Caco-2 (cell line): ENCODE measurements around the gene TFE3. TPM values are rescaled to one million over a fixed set of nuclear protein-coding genes. Genes with fewer than 3 reads are reported as not detected.

Experiments
- BruUV-seq: library from RNA; stranded (reverse); fragments of 400-500 nt; replicated peaks from 2 replicates; lab custom pipeline; 2021; lab: Mats Ljungman, UMichigan
- CTCF ChIA-PET: fragments of 300-600 bp; sonication (Branson Sonifier 250); formaldehyde crosslinking; loops from one replicate; lab custom pipeline; 2022; ENCODE audit warnings: antibody characterized with exemption; lab: Charles Lee
- POLR2A ChIA-PET: fragments of 300-600 bp; sonication (Branson Sonifier 250); formaldehyde crosslinking; loops from one replicate; lab custom pipeline; 2022; ENCODE audit warnings: antibody characterized with exemption; lab: Charles Lee
- DNase-seq, 2 experiments: peaks; one replicate each; pipeline versions ENCODE4 v3.0.0 to v3.0.0-alpha.2; 2020 to 2022
- H3K27me3 ChIP-seq: replicated peaks from 2 replicates; pipeline ENCODE4 v1.6.0; 2011; ENCODE audit warnings: low read length; ENCODE audit not compliant: control insufficient read depth, insufficient read depth
- H3K36me3 ChIP-seq: 2 replicates; pipeline ENCODE4 v1.5.1; 2011; ENCODE audit warnings: low read length; ENCODE audit not compliant: control insufficient read depth, insufficient read depth
- H3K4me1 ChIP-seq: fragments of 250-450 bp; sonication (Bioruptor Pico); 2 replicates; pipeline ENCODE4 v1.5.1; 2020; ENCODE audit warnings: mild to moderate bottlenecking
- H3K4me3 ChIP-seq: 2 replicates; pipeline ENCODE4 v1.5.1; 2011; ENCODE audit warnings: low read depth, mild to moderate bottlenecking, control low read depth, low read length
- H3K9me3 ChIP-seq: fragments of 250-450 bp; sonication (Bioruptor Pico); 2 replicates; pipeline ENCODE4 v1.5.1; 2020; ENCODE audit warnings: mild to moderate bottlenecking, moderate library complexity
- H3K27ac Mint-ChIP-seq: one replicate; pipeline ENCODE4 v1.8.0; 2022; ENCODE audit warnings: mixed read lengths; ENCODE audit not compliant: unreplicated experiment
- H3K27me3 Mint-ChIP-seq: one replicate; pipeline ENCODE4 v1.8.0; 2022; ENCODE audit warnings: mixed read lengths; ENCODE audit not compliant: insufficient read depth, unreplicated experiment
- H3K36me3 Mint-ChIP-seq: one replicate; pipeline ENCODE4 v1.8.0; 2022; ENCODE audit warnings: mild to moderate bottlenecking, mixed read lengths; ENCODE audit not compliant: insufficient read depth, unreplicated experiment
- H3K4me1 Mint-ChIP-seq: one replicate; pipeline ENCODE4 v1.8.0; 2022; ENCODE audit warnings: low read depth, mixed read lengths; ENCODE audit not compliant: unreplicated experiment
- H3K4me3 Mint-ChIP-seq: one replicate; pipeline ENCODE4 v1.8.0; 2022; ENCODE audit warnings: mild to moderate bottlenecking, moderate library complexity, mixed read lengths; ENCODE audit not compliant: unreplicated experiment
- H3K9me3 Mint-ChIP-seq: one replicate; pipeline ENCODE4 v1.8.0; 2022; ENCODE audit warnings: mixed read lengths; ENCODE audit not compliant: unreplicated experiment
- intact Hi-C: fragments of 100-400 bp; cut with micrococcal nuclease; formaldehyde crosslinking; loops from one replicate; pipeline ENCODE4 v1.10.0; 2022; ENCODE audit not compliant: unreplicated experiment
- total RNA-seq: library from RNA; stranded (reverse); gene quantifications from 2 replicates; pipeline ENCODE4 v1.2.3, GENCODE V29; 2022
- TF ChIP-seq, protein P1 (sequence below), 2 experiments: fragments of 200-600 bp in 1 of 2; IDR thresholded peaks; 1 replicate in 1 of 2; 2 replicates in 1 of 2; pipeline versions ENCODE4 v1.5.1 to v1.8.0; 2011 to 2022; ENCODE audit warnings: antibody characterized with exemption in 1 of 2, control low read depth in 1 of 2, inconsistent platforms in 1 of 2, low read depth in 1 of 2, low read length in 1 of 2, mild to moderate bottlenecking in 1 of 2, moderate library complexity in 1 of 2; ENCODE audit not compliant: insufficient read depth in 1 of 2, severe bottlenecking in 1 of 2, unreplicated experiment in 1 of 2

Gene TFE3
- total RNA-seq, 1 experiment from 2014 or later: 32.0 TPM

- H3K27ac Mint-ChIP-seq: no peak overlapping the region
- H3K27me3 ChIP-seq: no peaks in the 10 kb centered on the region
- no peaks in the 10 kb centered on the region for H3K9me3 ChIP-seq
- BruUV-seq: no TSS peak
- no peaks in the 10 kb centered on the region for H3K9me3 Mint-ChIP-seq
- H3K4me1 ChIP-seq: no peaks in the 10 kb centered on the region
- intact Hi-C loops: no loop called here
- peaks cover 17% of the 10 kb centered on the region for H3K36me3 Mint-ChIP-seq
- no peak overlapping the region for H3K4me3 ChIP-seq
- no peaks in the 10 kb centered on the region for H3K27me3 Mint-ChIP-seq
- TF ChIP-seq, protein P1, sequence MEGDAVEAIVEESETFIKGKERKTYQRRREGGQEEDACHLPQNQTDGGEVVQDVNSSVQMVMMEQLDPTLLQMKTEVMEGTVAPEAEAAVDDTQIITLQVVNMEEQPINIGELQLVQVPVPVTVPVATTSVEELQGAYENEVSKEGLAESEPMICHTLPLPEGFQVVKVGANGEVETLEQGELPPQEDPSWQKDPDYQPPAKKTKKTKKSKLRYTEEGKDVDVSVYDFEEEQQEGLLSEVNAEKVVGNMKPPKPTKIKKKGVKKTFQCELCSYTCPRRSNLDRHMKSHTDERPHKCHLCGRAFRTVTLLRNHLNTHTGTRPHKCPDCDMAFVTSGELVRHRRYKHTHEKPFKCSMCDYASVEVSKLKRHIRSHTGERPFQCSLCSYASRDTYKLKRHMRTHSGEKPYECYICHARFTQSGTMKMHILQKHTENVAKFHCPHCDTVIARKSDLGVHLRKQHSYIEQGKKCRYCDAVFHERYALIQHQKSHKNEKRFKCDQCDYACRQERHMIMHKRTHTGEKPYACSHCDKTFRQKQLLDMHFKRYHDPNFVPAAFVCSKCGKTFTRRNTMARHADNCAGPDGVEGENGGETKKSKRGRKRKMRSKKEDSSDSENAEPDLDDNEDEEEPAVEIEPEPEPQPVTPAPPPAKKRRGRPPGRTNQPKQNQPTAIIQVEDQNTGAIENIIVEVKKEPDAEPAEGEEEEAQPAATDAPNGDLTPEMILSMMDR (IDR thresholded peaks at IDR 0.05; ENCODE audit: insufficient read depth in 1 of 2, low read depth in 1 of 2, low read length in 1 of 2, severe bottlenecking in 1 of 2, unreplicated experiment in 1 of 2): no peak
- no peaks in the 10 kb centered on the region for H3K4me1 Mint-ChIP-seq
- no peak for DNase-seq
- H3K4me3 Mint-ChIP-seq: no peak overlapping the region
- ChIA-PET CTCF (no interaction called here), POLR2A (no interaction called here)
- no peaks in the 10 kb centered on the region; the same call in 1 of the 2 replicates for H3K36me3 ChIP-seq
Measured at GRCh38 chrX:49064735-49065134, 21.6 kb upstream of the TFE3 start.

DNA sequence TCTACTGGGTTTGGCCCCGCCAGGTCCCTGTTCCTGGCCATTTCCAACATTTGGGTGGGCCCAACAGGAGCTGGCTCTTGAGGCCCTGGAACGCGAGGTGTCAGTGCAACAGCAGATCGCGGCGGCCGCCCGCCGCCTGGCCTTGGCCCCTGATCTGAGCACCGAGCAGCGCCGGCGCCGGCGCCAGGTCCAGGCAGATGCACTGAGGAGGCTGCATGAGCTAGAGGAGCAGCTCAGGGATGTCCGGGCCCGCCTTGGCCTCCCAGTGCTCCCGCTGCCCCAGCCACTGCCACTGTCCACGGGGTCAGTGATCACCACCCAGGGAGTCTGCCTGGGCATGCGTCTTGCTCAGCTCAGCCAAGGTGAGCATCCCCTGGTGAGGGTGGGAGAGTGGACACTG lies 21.1 kb upstream of the TFE3 start:
- Mint-ChIP-seq H3K27me3 (no peaks in the 10 kb centered on the region), H3K27ac (no peak overlapping the region), H3K36me3 (peaks cover 17% of the 10 kb centered on the region), H3K4me1 (no peaks in the 10 kb centered on the region), H3K4me3 (no peak overlapping the region), H3K9me3 (no peaks in the 10 kb centered on the region)
- DNase-seq: no peak
- CTCF ChIA-PET: no interaction called here
- POLR2A ChIA-PET: no interaction called here
- H3K9me3 ChIP-seq: no peaks in the 10 kb centered on the region
- H3K4me1 ChIP-seq: no peaks in the 10 kb centered on the region
- intact Hi-C loops: no loop called here
- no peak overlapping the region for H3K4me3 ChIP-seq
- no peaks in the 10 kb centered on the region for H3K27me3 ChIP-seq
- no TSS peak for BruUV-seq
- no peaks in the 10 kb centered on the region; the same call in 1 of the 2 replicates for H3K36me3 ChIP-seq
- TF ChIP-seq, protein P1 (IDR thresholded peaks at IDR 0.05; ENCODE audit: insufficient read depth in 1 of 2, low read depth in 1 of 2, low read length in 1 of 2, severe bottlenecking in 1 of 2, unreplicated experiment in 1 of 2): no peak

GRCh38 chrX:49063715-49064114 lies 20.6 kb upstream of the TFE3 start:
- no peak overlapping the region for H3K27ac Mint-ChIP-seq
- H3K27me3 ChIP-seq: no peaks in the 10 kb centered on the region
- no peaks in the 10 kb centered on the region; the same call in 1 of the 2 replicates for H3K36me3 ChIP-seq
- TF ChIP-seq, protein P1 (IDR thresholded peaks at IDR 0.05; ENCODE audit: insufficient read depth in 1 of 2, low read depth in 1 of 2, low read length in 1 of 2, severe bottlenecking in 1 of 2, unreplicated experiment in 1 of 2): no peak
- H3K9me3 Mint-ChIP-seq: no peaks in the 10 kb centered on the region
- no peaks in the 10 kb centered on the region for H3K4me1 ChIP-seq
- no TSS peak for BruUV-seq
- no peak overlapping the region for H3K4me3 Mint-ChIP-seq
- peaks cover 17% of the 10 kb centered on the region for H3K36me3 Mint-ChIP-seq
- intact Hi-C loops: no loop called here
- H3K4me3 ChIP-seq: no peak overlapping the region
- H3K4me1 Mint-ChIP-seq: no peaks in the 10 kb centered on the region
- no peak for DNase-seq
- no peaks in the 10 kb centered on the region for H3K27me3 Mint-ChIP-seq
- H3K9me3 ChIP-seq: no peaks in the 10 kb centered on the region
- ChIA-PET POLR2A (no interaction called here), CTCF (no interaction called here)
